ENCODE data around the gene BHMT2. TPM values are rescaled to one million over a fixed set of nuclear protein-coding genes. Genes with fewer than 3 reads are reported as not detected.

The BHMT2 gene
- total RNA-seq, 1 donor from 2014 or later: 2.9 TPM

DNA sequence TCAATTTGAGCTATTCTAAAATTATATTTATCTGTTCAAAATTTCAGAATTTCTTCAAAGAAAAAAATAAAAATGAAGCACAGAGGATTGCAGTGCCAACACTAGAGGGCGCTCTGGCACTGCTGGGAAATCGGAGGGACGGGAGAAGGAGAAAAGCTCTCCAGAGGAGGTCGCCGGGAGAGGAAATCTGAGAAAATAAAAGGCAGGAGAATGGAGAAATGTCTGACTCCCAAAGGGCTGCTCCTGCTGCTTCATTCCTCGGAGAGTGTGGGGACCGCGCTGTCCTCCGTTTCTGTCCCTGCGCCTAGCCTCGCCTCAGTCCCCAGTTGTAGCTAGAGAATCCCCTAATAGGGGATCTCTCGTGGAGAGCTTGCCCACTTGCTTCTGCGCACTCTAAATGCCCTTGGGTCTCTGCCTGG, 44.5 kb upstream of the BHMT2 start:
- DNase-seq (ENCODE audit: low read depth): no peak
- TF ChIP-seq, protein P1, sequence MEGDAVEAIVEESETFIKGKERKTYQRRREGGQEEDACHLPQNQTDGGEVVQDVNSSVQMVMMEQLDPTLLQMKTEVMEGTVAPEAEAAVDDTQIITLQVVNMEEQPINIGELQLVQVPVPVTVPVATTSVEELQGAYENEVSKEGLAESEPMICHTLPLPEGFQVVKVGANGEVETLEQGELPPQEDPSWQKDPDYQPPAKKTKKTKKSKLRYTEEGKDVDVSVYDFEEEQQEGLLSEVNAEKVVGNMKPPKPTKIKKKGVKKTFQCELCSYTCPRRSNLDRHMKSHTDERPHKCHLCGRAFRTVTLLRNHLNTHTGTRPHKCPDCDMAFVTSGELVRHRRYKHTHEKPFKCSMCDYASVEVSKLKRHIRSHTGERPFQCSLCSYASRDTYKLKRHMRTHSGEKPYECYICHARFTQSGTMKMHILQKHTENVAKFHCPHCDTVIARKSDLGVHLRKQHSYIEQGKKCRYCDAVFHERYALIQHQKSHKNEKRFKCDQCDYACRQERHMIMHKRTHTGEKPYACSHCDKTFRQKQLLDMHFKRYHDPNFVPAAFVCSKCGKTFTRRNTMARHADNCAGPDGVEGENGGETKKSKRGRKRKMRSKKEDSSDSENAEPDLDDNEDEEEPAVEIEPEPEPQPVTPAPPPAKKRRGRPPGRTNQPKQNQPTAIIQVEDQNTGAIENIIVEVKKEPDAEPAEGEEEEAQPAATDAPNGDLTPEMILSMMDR (conservative IDR thresholded peaks at IDR 0.05; ENCODE audit: low read depth, low read length): peak; percentile 95
- no peak overlapping the region for H3K4me3 ChIP-seq (ENCODE audit: low read depth, low read length)

DNA sequence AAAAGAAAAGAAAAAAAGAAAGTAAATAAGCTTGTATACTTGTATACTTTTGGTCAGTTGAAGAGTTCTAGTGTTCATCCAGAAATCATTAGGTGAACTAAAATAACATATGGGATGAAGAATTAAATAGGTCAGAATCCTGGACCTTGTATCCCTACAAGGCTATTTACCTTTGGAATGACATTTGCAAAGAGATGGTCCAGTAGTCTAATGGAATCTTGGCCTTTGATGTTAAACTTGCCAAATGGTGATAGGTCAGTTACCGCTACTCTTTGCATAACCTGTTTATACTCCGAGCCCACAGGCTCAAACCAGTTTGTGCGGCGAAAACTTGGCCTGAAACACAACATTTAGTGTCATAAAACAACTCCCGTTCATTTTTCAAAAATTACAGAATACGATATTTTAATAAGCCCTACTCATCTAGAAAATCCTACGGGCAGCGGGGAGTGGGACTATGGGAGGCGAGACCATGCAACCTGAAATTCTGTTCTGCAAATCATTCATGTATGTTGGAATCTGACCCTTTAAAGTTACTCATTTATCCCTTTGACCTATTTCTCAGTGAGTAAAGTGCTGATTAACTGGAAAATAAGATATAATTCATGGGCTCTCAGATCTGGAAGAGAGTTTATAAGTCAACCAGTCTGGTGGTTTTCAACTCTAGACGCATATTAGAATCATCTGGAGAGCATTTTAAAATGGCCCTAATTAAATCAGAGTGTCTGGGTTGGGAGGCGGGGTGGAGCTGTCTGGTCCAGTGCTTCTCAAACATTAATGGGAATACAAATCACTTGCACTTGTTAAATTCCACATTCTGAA, 38.7 kb upstream of the BHMT2 start:
- TF ChIP-seq, protein P1 (conservative IDR thresholded peaks at IDR 0.05; ENCODE audit: low read depth, low read length): no peak
- peak overlapping the region; percentile 45 for H3K4me3 ChIP-seq (ENCODE audit: low read depth, low read length)
- peak; percentile 96 for DNase-seq (ENCODE audit: low read depth)

DNA sequence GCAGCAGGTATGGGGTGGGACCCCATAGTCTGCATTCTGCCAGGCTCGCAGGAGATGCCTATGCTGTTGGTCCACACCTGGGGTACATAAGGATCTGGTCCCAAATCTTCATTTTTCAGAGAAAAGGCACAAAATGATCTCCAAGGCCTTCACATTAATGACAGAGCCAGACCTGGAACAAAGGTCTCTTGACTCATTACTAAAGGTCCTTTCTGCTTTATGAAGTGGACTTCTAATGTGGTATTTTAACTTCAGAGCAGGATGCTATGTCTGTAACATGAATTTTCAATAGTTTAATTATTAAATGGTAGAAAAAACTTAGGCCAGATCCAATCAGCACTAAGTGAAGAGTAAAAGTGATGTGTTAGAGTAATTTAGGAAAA, 38.1 kb upstream of the BHMT2 start:
- DNase-seq (ENCODE audit: low read depth): no peak
- TF ChIP-seq, protein P1 (conservative IDR thresholded peaks at IDR 0.05; ENCODE audit: low read depth, low read length): no peak
- no peak overlapping the region for H3K4me3 ChIP-seq (ENCODE audit: low read depth, low read length)

DNA sequence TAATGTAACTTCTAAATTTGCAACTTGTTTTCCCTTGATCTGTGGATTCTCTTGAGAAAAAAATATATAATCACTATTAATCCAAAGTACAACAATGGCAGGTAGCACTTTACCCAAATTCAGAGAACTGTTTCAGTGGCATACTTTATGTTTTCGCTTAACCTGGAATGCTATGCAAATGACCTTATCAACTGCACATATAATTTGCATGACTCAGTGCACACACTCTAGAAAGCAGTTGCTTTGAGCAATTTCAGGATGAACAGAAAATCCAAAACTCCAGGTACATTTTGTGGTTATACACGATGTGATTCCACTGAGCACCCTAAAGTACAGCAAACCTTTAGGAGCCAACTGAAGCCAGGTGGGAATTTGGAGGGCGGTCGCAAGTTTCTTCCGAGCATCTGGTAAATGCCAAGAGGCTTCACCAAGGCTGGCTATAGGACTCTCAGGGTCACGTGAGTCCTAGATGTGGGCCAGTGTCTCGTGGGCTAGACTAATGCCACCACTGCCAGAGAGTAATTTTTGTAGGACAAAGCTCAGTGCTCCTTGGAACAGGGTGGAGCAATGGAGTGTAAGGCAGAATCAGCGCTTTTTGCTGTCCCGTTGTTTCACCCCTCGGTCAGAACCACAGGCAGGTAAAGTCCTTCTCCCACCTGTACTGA, 37.4 kb upstream of the BHMT2 start:
- peak; percentile 23 for DNase-seq (ENCODE audit: low read depth)
- H3K4me3 ChIP-seq (ENCODE audit: low read depth, low read length): no peak overlapping the region
- TF ChIP-seq, protein P1 (conservative IDR thresholded peaks at IDR 0.05; ENCODE audit: low read depth, low read length): no peak

DNA sequence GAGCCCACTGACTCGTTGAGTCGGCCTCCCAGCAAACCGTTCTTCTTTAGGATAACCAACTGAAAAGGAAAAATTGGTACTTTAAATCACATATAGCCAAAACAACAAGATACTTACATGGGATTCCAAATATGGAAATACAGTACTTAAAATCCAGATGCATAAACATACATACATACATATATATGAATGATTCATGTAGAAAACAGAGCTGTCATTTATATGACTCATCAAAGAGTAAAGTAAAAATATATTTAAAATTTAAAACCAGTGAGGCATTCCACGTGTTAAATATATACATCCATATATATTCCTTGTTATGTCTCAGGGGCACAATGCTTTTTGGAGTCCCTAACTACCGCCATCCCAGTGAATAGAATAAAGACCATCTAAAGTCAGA, 36.8 kb upstream of the BHMT2 start:
- H3K4me3 ChIP-seq (ENCODE audit: low read depth, low read length): no peak overlapping the region
- TF ChIP-seq, protein P1 (conservative IDR thresholded peaks at IDR 0.05; ENCODE audit: low read depth, low read length): no peak
- DNase-seq (ENCODE audit: low read depth): no peak

DNA sequence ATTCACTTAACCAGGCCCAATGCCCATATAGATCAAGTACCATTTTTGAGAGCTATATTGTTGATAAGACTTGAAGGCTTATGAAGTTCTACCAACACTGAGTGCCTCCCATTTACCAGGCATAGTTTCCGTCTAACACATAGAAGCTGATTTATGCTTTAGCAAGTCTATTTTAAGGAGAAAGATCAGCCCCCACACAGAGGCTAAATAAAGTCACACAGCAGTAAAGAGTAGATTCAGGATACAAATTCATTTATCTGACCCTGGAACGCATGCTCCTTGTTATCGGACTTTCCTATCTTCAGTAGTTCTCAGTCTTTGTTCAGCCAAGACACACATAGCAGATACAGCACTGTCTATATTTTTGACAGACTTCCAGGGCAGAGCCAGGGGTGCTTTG, 34.3 kb upstream of the BHMT2 start:
- DNase-seq (ENCODE audit: low read depth): no peak
- H3K4me3 ChIP-seq (ENCODE audit: low read depth, low read length): no peak overlapping the region
- TF ChIP-seq, protein P1 (conservative IDR thresholded peaks at IDR 0.05; ENCODE audit: low read depth, low read length): no peak
